HUDEP-2 (cell line): ENCODE measurements around the gene LGALS14.
A peak's percentile ranks its signal among the peaks of the same experiment; 100 is the strongest.
"Not testable (repeated sequence)": the region's sequence is repeated elsewhere in the genome, so short reads cannot be mapped to it uniquely, and the experiment has no call there.

Source experiments
- DNase-seq, 76 experiments: peaks; one replicate each; lab custom pipeline; 2025; ENCODE audit not compliant: unreplicated experiment in 76 of 76; lab: John Stamatoyannopoulos, UW

LGALS14 gene, protein sequence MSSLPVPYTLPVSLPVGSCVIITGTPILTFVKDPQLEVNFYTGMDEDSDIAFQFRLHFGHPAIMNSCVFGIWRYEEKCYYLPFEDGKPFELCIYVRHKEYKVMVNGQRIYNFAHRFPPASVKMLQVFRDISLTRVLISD

DNA sequence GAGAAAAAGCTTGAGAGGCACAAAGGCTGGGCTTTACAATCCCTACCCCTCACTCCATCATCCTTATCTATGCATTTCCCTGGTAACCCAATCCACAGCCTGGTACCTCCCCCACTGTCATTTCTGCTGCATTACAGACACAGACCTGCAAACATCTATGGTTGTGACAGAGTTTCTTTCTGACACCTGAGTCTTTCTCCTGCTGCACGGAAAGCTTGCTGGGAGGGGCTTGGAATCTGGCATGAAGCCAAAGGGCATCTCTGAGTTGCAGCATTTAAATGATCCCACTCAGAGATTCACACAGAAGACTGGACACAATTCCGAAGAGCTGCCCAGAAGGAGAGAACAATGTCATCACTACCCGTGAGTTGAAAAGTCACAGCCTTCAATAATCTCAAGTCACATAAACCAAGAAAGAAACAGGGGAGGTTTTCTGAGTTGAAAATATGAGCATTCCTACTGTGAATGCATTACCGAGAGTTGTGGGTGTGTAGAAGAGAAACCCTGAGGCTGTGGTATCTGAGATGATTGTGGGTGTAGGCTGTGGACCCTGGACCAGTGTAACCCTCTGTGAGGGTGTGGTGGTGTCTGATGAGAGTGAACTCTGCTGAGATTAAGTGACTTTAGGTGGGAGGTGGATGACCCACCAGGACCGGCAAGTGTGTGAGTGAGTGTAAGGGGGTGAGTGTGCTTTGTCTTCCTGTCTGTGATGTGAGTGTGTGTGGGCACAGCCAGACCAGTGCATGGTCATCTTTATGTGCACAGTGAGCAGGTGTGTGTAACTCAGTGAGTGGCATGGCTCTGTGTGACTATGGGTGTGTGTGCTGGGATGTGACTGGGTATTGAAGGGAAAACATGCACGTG, at the start of gene LGALS14:
Gene LGALS14 (plus strand): TSS at position 301 of the 864 bp plus-strand sequence. CDS start 48 bp downstream, at position 349.
- no peak for DNase-seq

DNA sequence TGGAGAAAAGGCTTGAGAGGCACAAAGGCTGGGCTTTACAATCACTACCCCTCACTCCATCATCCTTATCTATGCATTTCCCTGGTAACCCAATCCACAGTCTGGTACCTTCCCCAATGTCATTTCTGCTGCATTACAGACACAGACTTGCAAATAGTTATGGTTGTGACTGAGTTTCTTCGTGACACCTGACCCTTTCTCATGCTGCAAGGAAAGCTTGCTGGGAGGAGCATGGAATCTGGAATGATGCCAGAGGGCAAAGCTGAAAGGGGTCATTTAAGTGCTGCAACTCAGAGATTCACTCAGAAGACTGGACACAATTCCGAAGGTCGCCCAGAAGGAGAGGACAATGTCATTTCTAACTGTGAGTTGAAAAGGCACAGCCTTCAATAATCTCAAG, 48.7 kb upstream of the LGALS14 start, which contains the start of gene LGALS16:
Gene LGALS16 (plus strand): TSS at position 301 of the 400 bp plus-strand sequence. CDS start 49 bp downstream, at position 350.
- DNase-seq = no peak

DNA sequence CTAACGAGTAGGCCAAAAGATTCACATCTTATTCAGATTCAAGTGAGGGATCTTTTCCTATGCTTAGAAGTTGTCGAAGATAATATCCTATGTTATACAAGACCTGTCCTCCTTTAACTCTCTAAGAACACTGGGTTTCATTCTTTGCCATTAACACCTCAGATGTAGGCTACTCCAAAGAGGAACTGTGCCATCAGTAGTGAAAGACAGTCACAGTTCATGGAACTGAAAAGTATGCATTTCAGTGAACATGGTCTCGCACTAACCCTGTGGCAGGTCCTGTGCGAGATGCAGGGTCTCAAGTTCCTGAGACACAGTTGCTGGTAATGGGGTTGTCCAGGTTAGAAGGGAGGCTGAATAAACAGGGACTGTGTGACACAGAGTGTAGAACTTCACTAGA, 44.5 kb upstream of the LGALS14 start:
- no peak for DNase-seq

GRCh38 chr19:39660661-39661060, 43.6 kb upstream of the LGALS14 start:
- no peak for DNase-seq

GRCh38 chr19:39661565-39661964, 42.7 kb upstream of the LGALS14 start:
- DNase-seq = no peak

GRCh38 chr19:39669860-39670259, 34.4 kb upstream of the LGALS14 start:
- not testable (repeated sequence) for DNase-seq

GRCh38 chr19:39670998-39671397, 33.3 kb upstream of the LGALS14 start:
- no peak for DNase-seq

DNA sequence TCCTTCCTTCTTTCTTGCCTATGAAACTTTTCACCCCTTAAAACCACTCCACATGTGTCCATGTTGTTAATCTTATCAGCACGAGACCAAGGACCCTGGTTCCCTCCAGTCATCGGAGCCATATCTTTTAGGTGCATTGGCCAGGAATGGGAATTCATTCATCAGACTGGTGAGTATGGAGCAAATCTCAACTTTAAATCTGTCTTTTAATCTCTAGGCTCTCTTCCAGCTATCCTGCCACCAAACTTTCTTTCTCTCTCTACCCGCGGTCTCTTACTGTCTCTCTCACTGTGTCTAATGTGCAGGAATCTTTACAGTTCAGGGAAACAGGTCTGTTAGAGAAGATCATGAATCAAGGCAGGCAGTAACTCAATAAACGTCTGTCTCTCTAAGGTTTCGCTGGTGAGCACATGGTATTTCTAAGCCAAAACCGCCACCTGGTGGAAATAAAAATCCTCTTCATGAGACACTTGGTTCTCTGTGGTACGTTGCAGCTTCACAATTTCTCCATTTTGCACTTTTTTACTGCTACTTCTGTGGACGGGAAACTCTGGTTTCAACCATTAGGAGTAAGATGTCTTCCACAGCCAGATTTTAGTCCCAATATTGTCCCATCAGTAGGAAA, 32.4 kb upstream of the LGALS14 start:
- peak in 27 of 76 experiments; percentile 4 to 61 (median 22) for DNase-seq

DNA sequence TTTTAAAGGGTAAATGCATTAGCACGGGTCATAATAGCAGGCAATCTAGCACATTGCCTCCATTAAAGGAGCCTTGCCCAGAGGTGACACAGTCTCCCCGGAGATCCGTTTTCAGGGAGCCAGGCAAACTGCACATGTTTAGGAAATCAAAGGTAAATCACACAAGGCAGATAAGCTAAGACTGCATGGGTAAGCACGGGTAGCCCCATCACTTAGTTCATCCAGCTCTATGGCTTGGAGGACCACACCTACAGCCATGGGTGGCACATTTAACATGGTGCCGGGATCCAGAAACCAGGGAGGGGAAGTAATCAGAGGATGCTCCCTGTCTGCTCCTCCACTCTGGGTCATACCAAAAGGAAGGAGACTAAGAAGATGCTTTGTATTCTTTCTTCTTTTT, 31.8 kb upstream of the LGALS14 start:
- no peak for DNase-seq

DNA sequence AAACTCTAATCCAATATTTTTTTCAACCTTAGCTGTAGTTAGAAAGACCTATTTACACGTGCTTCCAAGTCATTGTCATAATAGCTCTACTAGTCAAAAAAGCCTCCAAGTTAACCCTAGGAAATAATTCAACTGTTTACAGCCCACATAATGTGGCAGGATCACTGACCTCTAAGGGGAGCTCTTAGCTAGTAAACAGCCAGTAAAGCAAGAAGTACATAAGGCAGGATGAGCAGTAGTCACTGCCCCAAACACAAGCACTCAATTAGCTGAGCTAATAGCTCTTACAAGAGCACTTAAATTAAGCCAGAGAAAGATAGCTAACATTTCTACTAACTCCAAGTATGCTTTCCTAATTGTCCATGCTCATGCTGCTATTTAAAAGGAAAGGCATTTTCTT, 30.4 kb upstream of the LGALS14 start:
- peak in 6 of 76 experiments; percentile 2 to 18 (median 13) for DNase-seq

GRCh38 chr19:39676004-39676403, 28.3 kb upstream of the LGALS14 start:
- no peak for DNase-seq

DNA sequence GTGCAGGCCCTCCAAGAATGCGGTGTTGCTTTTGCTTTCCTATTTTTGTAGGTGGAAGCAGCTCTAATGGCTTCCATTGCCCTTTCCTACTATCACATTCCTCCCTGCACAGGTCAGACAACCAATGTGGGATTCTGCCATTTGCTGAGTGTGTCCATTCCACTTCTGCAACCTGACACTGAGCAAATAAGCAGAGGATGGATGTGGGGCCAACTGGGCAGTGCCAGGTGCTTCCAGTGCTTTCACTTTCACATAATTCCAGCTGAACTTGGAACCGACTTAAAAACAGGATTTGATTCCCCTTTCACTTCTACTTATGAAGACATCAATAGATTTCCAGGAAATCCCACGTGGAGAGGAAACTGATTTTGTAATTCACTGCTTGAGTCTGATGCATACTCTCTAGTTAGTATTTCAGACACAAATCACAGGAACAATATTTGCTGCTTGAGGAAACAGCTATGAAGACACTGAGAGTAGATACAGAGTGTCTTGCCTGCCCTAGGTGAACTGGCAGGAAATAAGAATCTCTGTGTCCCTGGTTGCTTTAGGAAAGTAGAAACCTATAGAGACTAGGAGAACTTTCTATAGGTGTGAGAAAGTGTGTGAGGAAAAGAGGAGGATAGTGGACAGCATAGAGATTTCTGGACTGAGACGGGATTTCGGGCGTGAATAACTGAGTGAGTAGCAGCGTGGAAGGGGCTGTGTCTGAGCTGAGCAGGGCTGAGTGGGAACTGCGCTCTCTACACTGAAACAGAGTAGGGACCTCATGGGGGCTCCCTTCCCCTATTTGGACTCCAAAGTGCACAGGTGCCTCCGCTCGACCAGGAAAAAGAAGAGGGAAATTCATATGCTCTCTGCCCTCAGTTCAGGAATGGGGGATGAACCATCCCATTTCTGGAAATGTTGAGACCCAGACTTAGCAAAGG, 26.1 kb upstream of the LGALS14 start:
- no peak for DNase-seq

DNA sequence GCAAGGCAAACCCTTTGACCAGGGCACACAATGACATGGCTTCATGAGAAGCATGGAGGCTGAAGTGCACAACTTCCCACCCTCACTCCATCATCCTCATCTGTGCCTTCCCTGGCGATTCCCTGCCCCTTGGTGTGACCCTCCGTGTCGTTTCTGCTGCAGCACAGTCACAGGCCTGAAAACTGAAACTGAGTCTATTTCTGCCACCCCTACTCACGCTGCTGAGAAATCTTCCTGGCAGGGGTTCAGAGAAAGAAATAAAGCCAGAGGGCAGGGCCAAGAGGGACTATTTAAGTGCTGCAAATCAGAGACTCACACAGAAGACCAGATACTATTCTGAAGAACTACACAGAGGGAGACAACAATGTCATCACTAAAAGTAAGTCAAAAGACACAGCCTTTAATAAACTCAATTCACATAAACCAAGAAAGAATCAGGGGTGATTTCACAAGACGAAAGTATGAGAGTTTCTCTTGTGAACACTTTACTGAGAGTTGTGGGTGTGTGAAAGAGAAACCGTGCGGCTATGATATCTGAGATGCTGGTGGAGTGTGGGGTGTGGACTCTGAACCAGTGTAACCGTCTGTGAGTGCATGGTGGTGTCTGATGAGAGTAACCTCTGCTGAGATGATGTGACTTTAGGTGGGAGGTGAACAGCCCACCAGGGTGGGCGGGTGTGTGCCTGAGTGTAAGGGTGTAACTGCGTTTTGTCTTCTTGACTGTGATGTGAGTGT, 25.1 kb upstream of the LGALS14 start:
- no peak for DNase-seq

DNA sequence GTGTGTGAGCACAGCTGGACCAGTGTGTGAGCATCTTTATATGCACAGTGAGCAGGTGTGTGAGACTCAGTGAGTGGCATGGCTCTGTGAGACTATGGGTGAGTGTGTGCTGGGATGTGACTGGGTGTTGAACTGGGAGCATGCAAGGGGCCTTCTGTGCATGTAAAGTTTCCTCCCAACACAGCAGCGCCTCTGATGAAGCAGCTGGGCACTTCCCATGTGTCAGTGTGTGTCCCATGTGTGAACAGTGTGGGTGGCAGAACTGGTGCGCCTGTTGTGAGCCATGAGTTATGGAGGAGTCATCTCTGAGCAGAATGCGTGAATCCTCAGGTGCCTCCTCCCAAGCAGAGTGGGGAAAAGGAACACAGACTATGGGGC, 24.5 kb upstream of the LGALS14 start:
- DNase-seq = no peak

GRCh38 chr19:39680593-39680992, 23.7 kb upstream of the LGALS14 start:
- DNase-seq = no peak

- no peak for DNase-seq
These were observed 22.9 kb upstream of the LGALS14 start for GRCh38 chr19:39681416-39681815.

DNA sequence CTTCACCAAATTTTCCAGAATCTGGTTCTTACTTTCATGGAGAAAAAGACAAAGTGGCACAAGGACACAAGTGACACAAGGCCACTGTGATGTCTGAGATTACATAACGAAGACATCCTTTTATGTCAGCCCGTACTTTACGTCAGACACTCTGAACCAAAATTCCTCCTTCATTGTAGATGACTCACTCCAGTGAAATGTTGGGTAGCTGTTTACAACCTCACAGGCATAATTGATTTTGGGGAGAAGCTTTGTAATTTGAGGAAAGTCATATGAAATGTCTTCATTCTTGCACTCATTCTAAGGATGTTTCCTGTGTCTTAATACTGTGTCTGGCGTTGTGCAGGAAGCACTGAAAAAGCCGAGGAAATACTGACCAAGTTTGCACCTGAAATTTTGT, 20.0 kb upstream of the LGALS14 start:
- DNase-seq = no peak

GRCh38 chr19:39686739-39687138, 17.5 kb upstream of the LGALS14 start:
- DNase-seq = no peak

GRCh38 chr19:39688637-39689036, 15.6 kb upstream of the LGALS14 start:
- DNase-seq = not testable (repeated sequence)

GRCh38 chr19:39692166-39692565, 12.1 kb upstream of the LGALS14 start:
- no peak for DNase-seq
